Stomach (tissue), 9 donors: ENCODE measurements around the gene THOP1. TPM values are rescaled to one million over a fixed set of nuclear protein-coding genes. Genes with fewer than 3 reads are reported as not detected.

Experiments used
- DNase-seq, 2 donors: peaks; one replicate each; pipeline versions ENCODE4 v3.0.0 to v3.0.0-alpha.2; 2013 to 2019
- H3K27ac ChIP-seq, 5 donors: fragments of 200-600 bp in 4 of 5; sonication (generic) in 4 of 5; one replicate each; pipeline ENCODE4 v1.5.1; 2013 to 2019; ENCODE audit warnings: mild to moderate bottlenecking in 1 of 5, moderate library complexity in 1 of 5
- H3K27me3 ChIP-seq, 3 donors: fragments of 200-600 bp; sonication (generic); one replicate each; pipeline ENCODE4 v1.5.1; 2017 to 2019; ENCODE audit warnings: mixed run types in 1 of 3
- H3K36me3 ChIP-seq, 4 donors: fragments of 200-600 bp; sonication (generic); 1 replicate in 3 of 4; 2 replicates in 1 of 4; pipeline ENCODE4 v1.5.1; 2016 to 2019
- H3K4me1 ChIP-seq, 4 donors: fragments of 200-600 bp; sonication (generic); one replicate each; pipeline ENCODE4 v1.5.1; 2016 to 2019
- H3K4me3 ChIP-seq, 4 donors: fragments of 200-600 bp; sonication (generic) in 3 of 4; one replicate each; pipeline ENCODE4 v1.5.1; 2016 to 2019; ENCODE audit warnings: mild to moderate bottlenecking in 1 of 4
- H3K9me3 ChIP-seq, 4 donors: fragments of 200-600 bp; sonication (generic); one replicate each; pipeline ENCODE4 v1.5.1; 2016 to 2019
- CTCF ChIP-seq, 7 experiments: fragments of 450-650 bp in 4 of 7; fragments of 200-600 bp in 3 of 7; sonication (generic) in 3 of 7; IDR thresholded peaks; one replicate each; pipeline ENCODE4 v1.5.1; 2016 to 2019; ENCODE audit warnings: antibody characterized with exemption in 7 of 7, control low read depth in 2 of 7, mild to moderate bottlenecking in 1 of 7
- EP300 ChIP-seq: sonication (generic); formaldehyde crosslinking; IDR thresholded peaks from one replicate; pipeline ENCODE4 v1.6.1; 2017; ENCODE audit warnings: antibody characterized with exemption
- POLR2A ChIP-seq, 4 donors: fragments of 450-650 bp; IDR thresholded peaks; one replicate each; pipeline ENCODE4 v1.6.1; 2016; ENCODE audit warnings: antibody characterized with exemption in 4 of 4, control low read depth in 2 of 4, mild to moderate bottlenecking in 1 of 4, moderate library complexity in 1 of 4
- POLR2AphosphoS5 ChIP-seq, 3 donors: sonication (generic); formaldehyde crosslinking; IDR thresholded peaks; one replicate each; pipeline ENCODE4 v1.6.1; 2016; ENCODE audit warnings: antibody characterized with exemption in 3 of 3
- WGBS, 5 donors: extraction: QIAGEN DNeasy Blood & Tissue Kit in 3 of 5; methylation state at CpG; one replicate each; pipeline versions ENCODE4 v1.1.5 to v1.1.7; 2013 to 2018; 5-methylcytosine and 5-hydroxymethylcytosine counted together
- intact Hi-C: fragments of 100-400 bp; cut with DNase I; formaldehyde crosslinking; loops from one replicate; pipeline ENCODE4 v1.15.1; 2023; ENCODE audit warnings: low total_unique reads
- polyA plus RNA-seq, 3 donors: library from polyadenylated mRNA; stranded (reverse); fragments of 200-250 nt; gene quantifications; one replicate each; pipeline ENCODE4 v1.2.3, GENCODE V29; 2013
- total RNA-seq, 5 donors: library from RNA; depleted of rRNA; stranded (reverse); fragments of >200 nt; gene quantifications; one replicate each; pipeline versions ENCODE4 v1.1.0 to v1.2.3, GENCODE V29; 2014 to 2016
- donor health status: healthy with polysubstance abuse.
- donor health status: Bipolar disorder and iron deficiency.
- donor health status: healthy.

THOP1 gene
- total and polyA plus RNA-seq, 8 donors = 16.1 to 244 (median 47.2) TPM

- intact Hi-C loops = no loop called here
- Histone ChIP-seq H3K9me3 (peaks cover 54 to 100% (median 89%) of the 10 kb centered on the region in 4 donors), H3K36me3 (peaks cover 34 to 87% (median 55%) of the 10 kb centered on the region in 4 donors), H3K27ac (no peak overlapping the region), H3K4me3 (no peak overlapping the region), H3K27me3 (no peaks in the 10 kb centered on the region), H3K4me1 (no peaks in the 10 kb centered on the region)
- no peak for DNase-seq
- WGBS, 5 donors = 92 to 97% (median 95%) methylated on average over 3 of the region's 3 CpGs
- no peak for TF ChIP-seq CTCF (IDR thresholded peaks at IDR 0.05)
- no peak for TF ChIP-seq POLR2AphosphoS5 (IDR thresholded peaks at IDR 0.05)
- TF ChIP-seq EP300 = no peak
- no peak for TF ChIP-seq POLR2A (IDR thresholded peaks at IDR 0.05)
Observed at GRCh38 chr19:2854849-2855248, 69.5 kb downstream of the THOP1 start.

GRCh38 chr19:2856457-2857050, 71.3 kb downstream of the THOP1 start:
- 83 to 93% (median 87%) methylated on average over 5 of the region's 5 CpGs for WGBS, 5 donors
- Histone ChIP-seq H3K36me3 (peaks cover 20 to 70% (median 40%) of the 10 kb centered on the region in 4 donors), H3K9me3 (peaks cover 51 to 89% (median 74%) of the 10 kb centered on the region in 4 donors), H3K27ac (no peak overlapping the region), H3K4me1 (no peaks in the 10 kb centered on the region), H3K27me3 (no peaks in the 10 kb centered on the region), H3K4me3 (no peak overlapping the region)
- no peak for DNase-seq
- TF ChIP-seq CTCF (IDR thresholded peaks at IDR 0.05) = no peak
- no peak for TF ChIP-seq POLR2AphosphoS5 (IDR thresholded peaks at IDR 0.05)
- no peak for TF ChIP-seq POLR2A (IDR thresholded peaks at IDR 0.05)
- no peak for TF ChIP-seq EP300
- intact Hi-C loops = no loop called here

- H3K4me1 ChIP-seq = no peaks in the 10 kb centered on the region
- no peaks in the 10 kb centered on the region for H3K27me3 ChIP-seq
- 73 to 85% (median 76%) methylated on average over 6 to 27 of the region's 27 CpGs for WGBS, 5 donors
- TF ChIP-seq POLR2A (IDR thresholded peaks at IDR 0.05) = no peak
- no peak for TF ChIP-seq EP300
- TF ChIP-seq CTCF (IDR thresholded peaks at IDR 0.05) = no peak
- TF ChIP-seq POLR2AphosphoS5 (IDR thresholded peaks at IDR 0.05) = no peak
- no peak for DNase-seq
- H3K36me3 ChIP-seq = peaks cover 0 to 47% (median 17%) of the 10 kb centered on the region in 4 donors
- no peak overlapping the region for H3K27ac ChIP-seq
- no peak overlapping the region for H3K4me3 ChIP-seq
- H3K9me3 ChIP-seq = peaks cover 29 to 66% (median 51%) of the 10 kb centered on the region in 4 donors
- intact Hi-C loops = no loop called here
Observed at GRCh38 chr19:2858864-2859263, 73.6 kb downstream of the THOP1 start.

DNA sequence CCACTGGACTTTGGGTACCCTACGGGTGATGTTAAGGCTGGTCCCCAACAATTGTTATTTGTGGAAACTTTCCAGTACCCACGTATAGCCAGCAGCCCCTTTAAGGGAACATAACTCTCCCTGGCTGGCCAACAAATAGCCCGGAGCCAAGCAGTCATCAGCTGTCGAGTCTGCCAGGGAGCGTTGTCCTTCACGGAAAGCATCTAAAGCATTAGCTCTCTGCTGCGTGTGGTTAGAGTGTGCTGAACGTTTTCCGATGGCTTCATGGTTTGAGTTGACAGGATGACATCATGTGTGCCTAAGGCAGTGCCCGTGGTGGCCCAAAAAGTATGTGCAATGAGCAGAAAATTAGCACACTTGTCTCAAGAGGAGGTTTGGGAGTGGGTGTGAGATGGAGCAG, 78.5 kb downstream of the THOP1 start:
- intact Hi-C loops = no loop called here
- H3K4me1 ChIP-seq = no peaks in the 10 kb centered on the region
- no peak overlapping the region for H3K27ac ChIP-seq
- H3K36me3 ChIP-seq = peaks cover 0 to under 1% (median 0%) of the 10 kb centered on the region in 4 donors
- peaks cover 3 to 21% (median 7%) of the 10 kb centered on the region in 4 donors for H3K9me3 ChIP-seq
- H3K27me3 ChIP-seq = no peaks in the 10 kb centered on the region
- WGBS, 5 donors = 48 to 72% (median 56%) methylated on average over 10 of the region's 10 CpGs
- no peak overlapping the region for H3K4me3 ChIP-seq
- DNase-seq = no peak
- TF ChIP-seq EP300 = no peak
- TF ChIP-seq POLR2A (IDR thresholded peaks at IDR 0.05) = no peak
- TF ChIP-seq POLR2AphosphoS5 (IDR thresholded peaks at IDR 0.05) = no peak

Other genes with a start within 250 kb of the THOP1 start
- gene GNG7, start 82.8 kb upstream of the THOP1 start, total RNA-seq = 10 to 100 TPM in 1 of 5 donors, 1 to 10 TPM in 3, under 1 TPM in 1; 0.58 to 15.1 (median 3.6) TPM
- 1 to 10 TPM; 3.4 to 7.0 (median 5.0) TPM for gene GNG7, start 82.8 kb upstream of the THOP1 start, polyA plus RNA-seq
- 1 to 10 TPM in 2 of 5 donors, under 1 TPM in 2, not detected in 1; 0.73 to 2.9 (median 1.0) TPM for gene DIRAS1, start 64.1 kb upstream of the THOP1 start, total RNA-seq
- 1 to 10 TPM; 2.1 to 8.4 (median 2.8) TPM for gene DIRAS1, start 64.1 kb upstream of the THOP1 start, polyA plus RNA-seq
- 10 to 100 TPM in 2 of 5 donors, 1 to 10 TPM in 2, not detected in 1; 3.6 to 33.6 (median 16.4) TPM for gene SLC39A3, start 45.5 kb upstream of the THOP1 start, total RNA-seq
- gene SLC39A3, start 45.5 kb upstream of the THOP1 start, polyA plus RNA-seq = 10 to 100 TPM in 2 of 3 donors, 1 to 10 TPM in 1; 7.3 to 26.7 (median 14.9) TPM
- 100 to 1,000 TPM in 1 of 5 donors, 10 to 100 TPM in 4; 18.5 to 173 (median 41.1) TPM for gene SGTA, start 2.2 kb upstream of the THOP1 start, total RNA-seq
- 10 to 100 TPM; 46.1 to 64.8 (median 59.3) TPM for gene SGTA, start 2.2 kb upstream of the THOP1 start, polyA plus RNA-seq
- 10 to 100 TPM in 2 of 5 donors, 1 to 10 TPM in 2, under 1 TPM in 1; 0.58 to 21.4 (median 7.5) TPM for gene ZNF554, start 34.4 kb downstream of the THOP1 start, total RNA-seq
- 1 to 10 TPM; 1.6 to 2.7 (median 2.2) TPM for gene ZNF554, start 34.4 kb downstream of the THOP1 start, polyA plus RNA-seq
- 10 to 100 TPM in 1 of 5 donors, 1 to 10 TPM in 3, under 1 TPM in 1; 0.58 to 11.2 (median 2.6) TPM for gene ZNF555, start 56.0 kb downstream of the THOP1 start, total RNA-seq
- gene ZNF555, start 56.0 kb downstream of the THOP1 start, polyA plus RNA-seq = 1 to 10 TPM; 1.2 to 2.4 (median 1.9) TPM
- gene ZNF556, start 81.8 kb downstream of the THOP1 start, total RNA-seq = under 1 TPM in 1 of 5 donors, not detected in 4; 0.58 TPM
- under 1 TPM in 2 of 3 donors, not detected in 1; 0.19 to 0.23 TPM for gene ZNF556, start 81.8 kb downstream of the THOP1 start, polyA plus RNA-seq
- gene ZNF57, start 115.4 kb downstream of the THOP1 start, total RNA-seq = 10 to 100 TPM in 4 of 5 donors, under 1 TPM in 1; 0.89 to 42.0 (median 16.5) TPM
- 10 to 100 TPM in 1 of 3 donors, 1 to 10 TPM in 2; 7.4 to 11.2 (median 9.5) TPM for gene ZNF57, start 115.4 kb downstream of the THOP1 start, polyA plus RNA-seq
- gene ZNF77, start 159.5 kb downstream of the THOP1 start, total RNA-seq = 10 to 100 TPM in 2 of 5 donors, 1 to 10 TPM in 2, under 1 TPM in 1; 0.29 to 65.3 (median 6.5) TPM
- gene ZNF77, start 159.5 kb downstream of the THOP1 start, polyA plus RNA-seq = 1 to 10 TPM; 2.0 to 2.4 (median 2.3) TPM
- 1 to 10 TPM in 2 of 5 donors, under 1 TPM in 2, not detected in 1; 0.73 to 7.0 (median 1.8) TPM for gene TLE6, start 192.1 kb downstream of the THOP1 start, total RNA-seq
- 1 to 10 TPM in 2 of 3 donors, under 1 TPM in 1; 0.31 to 3.4 (median 2.7) TPM for gene TLE6, start 192.1 kb downstream of the THOP1 start, polyA plus RNA-seq
- 10 to 100 TPM; 13.8 to 92.9 (median 47.2) TPM for gene TLE2, start 243.8 kb downstream of the THOP1 start, total RNA-seq
- gene TLE2, start 243.8 kb downstream of the THOP1 start, polyA plus RNA-seq = 10 to 100 TPM; 21.4 to 24.1 (median 21.8) TPM